ENCODE measurements around the gene PPIL6.
"Not testable (repeated sequence)": the region's sequence is repeated elsewhere in the genome, so short reads cannot be mapped to it uniquely, and the experiment has no call there.

PPIL6 gene

GRCh38 chr6:109393157-109393885 lies 47.1 kb downstream of the PPIL6 start:
- no peak for DNase-seq

DNA sequence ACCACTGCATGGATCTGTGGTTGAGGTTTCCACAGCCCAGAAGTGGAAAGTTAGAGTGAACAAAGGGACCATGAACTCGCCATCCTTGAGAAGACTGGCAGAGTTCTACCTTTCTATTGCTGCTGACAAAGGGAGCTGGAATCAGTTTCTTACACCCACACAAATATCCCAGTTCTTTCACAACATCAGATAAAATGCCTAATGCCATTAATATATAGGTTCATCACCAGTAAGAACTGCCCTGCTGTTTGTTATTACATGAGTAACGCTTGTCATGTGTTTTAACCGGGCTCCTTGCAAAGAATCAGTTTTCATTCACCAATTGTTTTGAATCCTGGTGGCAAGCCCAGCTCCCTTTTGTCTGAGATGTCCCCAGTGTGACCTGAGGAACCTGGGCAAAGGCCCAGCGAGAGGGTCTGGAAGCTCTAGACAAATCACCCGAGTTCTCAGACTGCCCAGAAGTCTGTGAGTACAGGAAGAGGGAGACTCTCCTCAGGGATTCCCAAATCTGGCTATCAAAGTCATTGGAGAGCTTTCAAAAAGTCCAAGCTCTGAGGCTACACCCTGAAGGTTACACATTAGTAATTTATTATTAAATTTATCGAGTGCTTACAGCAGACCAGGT lies 50.7 kb downstream of the PPIL6 start:
- no peak for DNase-seq

- no peak for DNase-seq
These were observed 52.2 kb downstream of the PPIL6 start for GRCh38 chr6:109388265-109388664.

DNA sequence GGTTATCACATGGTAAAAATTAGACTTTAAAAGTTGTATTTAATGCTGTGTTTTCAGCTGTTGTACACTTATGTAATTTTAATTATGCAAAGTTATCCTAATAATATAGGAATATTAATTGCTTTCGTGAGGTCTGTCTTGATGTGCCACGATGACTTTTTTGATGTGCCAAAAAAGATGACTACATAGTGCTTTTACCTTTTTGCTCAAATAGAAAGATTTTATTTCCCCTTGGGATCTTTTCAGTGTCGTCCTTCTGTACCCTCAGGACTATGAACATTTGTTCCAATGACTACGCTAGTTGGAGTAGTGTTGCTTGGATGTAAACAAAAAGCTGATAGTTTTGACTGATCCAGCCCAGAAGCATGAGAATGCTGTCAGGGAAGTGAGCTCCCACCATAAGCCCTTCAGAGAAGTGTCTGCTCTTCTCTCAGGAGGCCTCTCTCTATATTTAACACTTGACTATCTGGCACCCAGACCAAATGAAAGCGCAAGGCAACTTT lies 56.9 kb downstream of the PPIL6 start:
- no peak for DNase-seq

DNA sequence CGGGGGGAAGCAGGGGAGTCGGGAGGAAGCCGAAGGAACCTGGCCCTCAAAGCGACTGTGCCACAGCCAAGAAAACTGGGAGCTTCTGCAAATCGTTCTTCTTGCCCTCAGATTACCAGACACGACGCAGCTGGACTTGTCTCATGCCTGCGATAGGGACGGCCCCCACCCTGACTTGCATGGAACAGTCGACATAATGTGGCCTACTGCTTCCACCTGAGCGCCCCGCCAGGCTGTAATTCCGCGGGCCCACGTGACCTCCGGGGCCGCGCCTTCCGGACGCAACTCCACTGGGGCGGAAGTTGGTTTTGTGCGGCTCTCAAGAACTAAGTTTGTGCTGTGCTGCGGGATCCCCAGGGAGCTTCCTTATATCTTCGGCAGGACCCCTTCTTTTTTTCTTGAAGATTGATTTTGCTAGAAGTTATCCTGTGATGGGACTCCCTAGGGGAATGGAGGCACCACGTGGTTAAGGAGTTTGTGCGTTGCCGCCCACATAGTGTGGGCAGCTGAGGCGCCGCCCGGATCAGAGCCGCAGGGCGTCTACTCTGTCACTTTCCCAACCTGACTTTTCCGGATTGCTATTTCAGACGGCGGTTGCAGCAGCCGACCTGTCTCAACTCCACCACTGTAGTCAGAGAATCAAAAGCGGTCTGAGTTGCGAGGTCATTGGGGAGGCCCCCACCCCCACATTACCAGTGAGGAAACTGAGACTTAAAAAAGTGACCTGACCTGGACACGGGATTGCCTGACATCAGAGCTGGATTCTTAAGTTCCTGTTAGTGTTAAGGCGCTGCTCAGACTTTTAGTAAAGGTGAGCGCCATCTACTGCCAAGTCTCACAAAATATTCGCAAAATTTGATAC lies 57.6 kb downstream of the PPIL6 start:
- peak; percentile 95 for DNase-seq

- DNase-seq, result peak; percentile 97
These were observed 58.5 kb downstream of the PPIL6 start, which contains the start of gene CD164 for GRCh38 chr6:109381747-109382575. CD164 (minus strand) TSS chr6:109382467; CDS start chr6:109382378, 89 bp downstream.

DNA sequence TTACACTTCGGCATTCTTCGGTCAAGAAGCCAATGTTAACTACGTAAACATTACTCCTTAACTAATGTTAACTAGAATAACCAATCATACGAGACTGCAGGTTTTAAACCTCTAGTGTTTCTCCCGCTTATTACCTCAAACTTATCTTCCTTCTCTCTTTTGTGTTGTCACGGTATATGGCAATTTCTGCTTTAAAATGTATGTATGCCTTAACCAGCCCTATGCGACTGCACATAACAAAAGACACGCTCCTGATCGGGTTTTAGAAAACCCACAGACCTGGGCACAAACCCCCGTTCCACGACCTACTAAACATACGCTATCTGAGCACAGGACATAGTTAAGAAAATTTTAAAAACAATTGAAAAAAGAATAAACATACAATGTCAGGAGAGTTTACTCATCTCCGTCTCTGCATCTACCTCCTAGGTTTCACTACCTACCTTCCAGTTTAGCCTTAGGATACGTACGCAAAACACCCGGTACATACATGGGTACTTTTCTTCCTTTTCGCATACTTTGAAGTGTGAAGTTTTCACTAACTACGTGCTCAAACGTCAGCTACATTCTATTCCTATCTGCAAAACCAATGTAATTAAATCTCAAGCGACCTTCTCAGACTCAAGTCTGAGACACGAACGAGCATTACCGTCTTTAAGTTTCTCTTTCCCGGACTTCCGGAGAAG lies 59.2 kb downstream of the PPIL6 start:
- peak; percentile 14 for DNase-seq

DNA sequence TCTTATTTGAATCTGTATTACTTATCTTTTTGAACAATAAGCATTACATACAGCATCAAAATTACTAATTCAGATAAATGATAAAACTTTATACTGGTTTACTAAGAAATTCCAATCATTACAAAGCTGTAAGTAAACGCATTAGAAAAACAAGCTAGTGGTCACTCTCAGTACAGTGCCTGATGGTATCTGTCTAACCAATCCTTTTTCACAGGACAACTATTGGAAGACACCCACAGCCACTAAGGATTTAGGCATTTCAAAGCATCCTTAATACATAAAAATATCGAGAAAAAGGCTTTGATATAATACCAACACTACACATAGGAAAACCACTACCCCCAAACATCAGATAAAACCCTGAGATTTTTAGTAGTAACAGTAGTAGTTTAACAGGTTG lies 60.7 kb downstream of the PPIL6 start:
- DNase-seq, result peak; percentile 15

DNA sequence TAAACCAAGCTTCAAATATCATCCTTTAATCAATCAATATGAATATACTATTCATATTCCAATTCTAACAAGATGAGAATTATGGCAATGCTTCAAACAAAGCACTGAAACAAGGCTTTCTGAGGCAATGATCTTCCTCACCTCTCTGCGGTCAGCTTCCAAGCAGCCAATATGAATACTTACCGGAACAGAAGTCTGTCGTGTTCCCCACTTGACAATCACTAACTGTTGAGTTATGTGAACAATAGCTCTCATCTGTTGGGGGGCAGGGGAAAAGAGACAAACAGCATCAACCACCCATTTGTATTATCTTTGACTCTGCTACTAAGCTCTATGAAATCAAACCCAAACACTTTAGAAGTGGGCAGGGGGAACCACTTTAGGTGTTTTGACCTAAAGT lies 62.7 kb downstream of the PPIL6 start:
- DNase-seq, result no peak

GRCh38 chr6:109374326-109374892 lies 66.0 kb downstream of the PPIL6 start:
- no peak for DNase-seq

DNA sequence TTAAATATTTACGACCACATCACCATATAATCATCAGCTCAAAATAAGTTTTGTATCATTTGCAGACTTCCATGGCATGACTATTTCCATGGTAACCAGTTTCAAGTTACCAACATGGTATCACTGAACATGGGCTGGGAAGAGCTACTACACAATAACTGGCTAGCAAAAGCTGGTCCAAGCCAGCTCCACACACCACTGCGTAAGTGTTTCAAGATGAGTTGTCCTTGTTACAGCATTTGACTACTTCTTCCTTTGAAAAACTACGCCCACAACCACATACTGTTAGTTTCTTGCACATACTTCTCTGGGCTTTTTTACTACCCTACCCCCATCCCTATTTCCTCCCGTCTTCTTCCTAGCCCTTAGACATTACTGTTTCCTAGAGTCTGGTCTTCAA lies 66.7 kb downstream of the PPIL6 start:
- DNase-seq, result no peak

- DNase-seq, result no peak
These were observed 67.1 kb downstream of the PPIL6 start for GRCh38 chr6:109373331-109373730.

- DNase-seq, result no peak
These were observed 68.3 kb downstream of the PPIL6 start for GRCh38 chr6:109372130-109372529.

- DNase-seq, result no peak
These were observed 69.6 kb downstream of the PPIL6 start for GRCh38 chr6:109370792-109371191.

- DNase-seq, result no peak
These were observed 70.1 kb downstream of the PPIL6 start for GRCh38 chr6:109370336-109370735.

GRCh38 chr6:109369728-109370127 lies 70.7 kb downstream of the PPIL6 start:
- DNase-seq, result no peak

DNA sequence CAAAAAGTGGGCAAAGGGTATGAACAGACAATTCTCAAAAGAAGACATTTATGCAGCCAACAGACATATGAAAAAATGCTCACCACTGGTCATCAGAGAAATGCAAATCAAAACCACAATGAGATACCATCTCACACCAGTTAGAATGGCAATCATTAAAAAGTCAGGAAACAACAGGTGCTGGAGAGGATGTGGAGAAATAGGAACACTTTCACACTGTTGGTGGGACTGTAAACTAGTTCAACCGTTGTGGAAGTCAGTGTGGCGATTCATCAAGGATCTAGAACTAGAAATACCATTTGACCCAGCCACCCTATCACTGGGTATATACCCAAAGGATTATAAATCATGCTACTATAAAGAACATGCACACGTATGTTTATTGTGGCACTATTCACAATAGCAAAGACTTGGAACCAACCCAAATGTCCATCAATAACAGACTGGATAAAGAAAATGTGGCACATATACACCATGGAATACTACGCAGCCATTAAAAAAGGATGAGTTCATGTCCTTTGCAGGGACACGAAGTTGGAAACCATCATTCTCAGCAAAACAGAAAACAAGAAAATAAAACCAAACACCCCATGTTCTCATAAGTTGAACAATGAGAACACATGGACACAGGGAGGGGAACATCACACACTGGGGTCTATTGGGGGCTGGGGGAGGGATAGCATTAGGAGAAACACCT lies 75.9 kb downstream of the PPIL6 start:
- DNase-seq, result not testable (repeated sequence)

DNA sequence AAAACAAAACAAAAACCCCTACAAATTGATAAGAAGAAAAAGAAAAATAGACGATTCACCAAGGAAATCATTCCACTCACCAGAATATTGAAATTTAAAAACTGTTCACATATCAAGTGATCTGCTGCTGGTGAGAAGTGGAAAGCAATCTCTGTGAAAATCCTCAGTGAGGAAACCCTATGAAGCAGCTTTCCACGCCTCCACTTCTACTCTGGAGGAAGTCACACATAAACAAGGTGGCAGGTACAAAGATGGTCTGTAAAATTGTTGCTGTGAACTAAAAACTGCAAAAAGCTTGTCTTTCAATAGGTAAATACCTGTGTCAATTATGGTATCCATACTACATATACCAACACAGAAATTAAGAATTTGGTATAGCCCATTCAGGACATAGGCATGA lies 76.7 kb downstream of the PPIL6 start:
- DNase-seq, result no peak

- DNase-seq, result no peak
These were observed 78.1 kb downstream of the PPIL6 start for GRCh38 chr6:109362102-109362884.

DNA sequence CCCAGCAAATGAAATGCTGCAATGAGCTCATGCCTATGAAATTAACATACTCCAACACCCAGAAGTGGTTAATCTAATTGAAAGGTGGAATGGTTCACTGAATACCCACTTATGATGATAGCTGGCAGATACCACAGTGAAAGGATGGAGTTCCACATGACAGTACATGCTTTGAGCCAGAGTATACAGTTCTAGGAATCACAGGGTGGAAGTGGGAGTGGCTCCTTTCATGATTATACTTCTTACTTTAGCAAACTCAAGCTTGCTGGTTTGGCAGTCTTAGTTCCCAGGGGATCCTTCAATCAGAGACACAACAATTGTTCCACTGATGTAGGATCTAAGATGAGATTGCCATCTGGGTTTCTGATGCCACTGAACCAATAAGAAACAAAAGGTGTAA lies 79.6 kb downstream of the PPIL6 start:
- DNase-seq, result no peak
